Right lobe of liver (tissue), 6 donors: ENCODE results near the gene ZMAT5. TPM values are rescaled to one million over a fixed set of nuclear protein-coding genes. Genes with fewer than 3 reads are reported as not detected.

Experiments
- ATAC-seq, 4 donors: fragments of 200-7000 bp; cut with Tn5 transposase; one replicate each; pipeline ENCODE4 v1.9.1; 2020; ENCODE audit warnings: mild to moderate bottlenecking in 4 of 4, moderate library complexity in 4 of 4
- DNase-seq, 3 donors: peaks; one replicate each; pipeline ENCODE4 v3.0.0-alpha.2; 2020
- H3K27ac ChIP-seq, 3 donors: fragments of 200-600 bp; one replicate each; pipeline ENCODE4 v1.8.0; 2022
- H3K27me3 ChIP-seq, 2 donors: fragments of 200-600 bp; one replicate each; pipeline ENCODE4 v1.8.0; 2022
- H3K36me3 ChIP-seq, 4 donors: fragments of 200-600 bp; sonication (generic) in 1 of 4; one replicate each; pipeline versions ENCODE4 v1.5.1 to v1.8.0; 2017 to 2022; ENCODE audit warnings: control low read depth in 1 of 4
- H3K4me1 ChIP-seq, 4 donors: fragments of 200-600 bp; sonication (generic) in 1 of 4; one replicate each; pipeline versions ENCODE4 v1.5.1 to v1.8.0; 2017 to 2022; ENCODE audit warnings: control low read depth in 1 of 4
- H3K4me3 ChIP-seq, 3 donors: fragments of 200-600 bp; one replicate each; pipeline ENCODE4 v1.8.0; 2022
- H3K9me3 ChIP-seq, 4 donors: fragments of 200-600 bp; sonication (generic) in 1 of 4; one replicate each; pipeline versions ENCODE4 v1.5.1 to v1.8.0; 2017 to 2022; ENCODE audit warnings: control low read depth in 1 of 4
- POLR2A ChIP-seq: fragments of 450-650 bp; IDR thresholded peaks from one replicate; pipeline ENCODE4 v1.6.1; 2017; ENCODE audit warnings: antibody characterized with exemption, mild to moderate bottlenecking
- WGBS: methylation state at CpG from one replicate; pipeline ENCODE4 v1.1.6; 2018; ENCODE audit warnings: low coverage, low lambda C conversion rate; ENCODE audit not compliant: insufficient coverage; ENCODE audit errors: missing lambda C conversion rate; 5-methylcytosine and 5-hydroxymethylcytosine counted together
- intact Hi-C, 2 donors: fragments of 100-400 bp; cut with DNase I; formaldehyde crosslinking; loops; one replicate each; pipeline versions ENCODE4 v1.11.2 to v1.14.1; 2022
- total RNA-seq, 6 experiments: library from RNA; depleted of rRNA in 2 of 6; stranded (reverse); fragments of >200 nt in 2 of 6; fragmentation: NEBNext Ultra II Directional in 3 of 6; extraction: Animal tissue kit (Norgen Biotek cat#: 25700) in 3 of 6; gene quantifications; one replicate each; pipeline versions ENCODE4 v1.1.0 to v1.2.4, GENCODE V29; 2016 to 2023
- TF ChIP-seq, protein P1 (sequence below), 4 donors: fragments of 200-600 bp in 3 of 4; fragments of 450-650 bp in 1 of 4; IDR thresholded peaks; one replicate each; pipeline versions ENCODE4 v1.5.1 to v1.8.0; 2016 to 2022; ENCODE audit warnings: antibody characterized with exemption in 4 of 4, mild to moderate bottlenecking in 2 of 4
- donor health status: DM: no; HTN: yes; CAD: no.
- donor health status: DM: no; HTN: no; CAD: no.
- donor health status: DM: no; HTN: no; CAD: no.
- donor health status: DM: no; HTN: yes; CAD: no.
- donor health status: DM: no; HTN: yes; CAD: no.

Gene ZMAT5
- total RNA-seq, 6 experiments from 2014 or later, result 8.9 to 20.5 (median 13.7) TPM

DNA sequence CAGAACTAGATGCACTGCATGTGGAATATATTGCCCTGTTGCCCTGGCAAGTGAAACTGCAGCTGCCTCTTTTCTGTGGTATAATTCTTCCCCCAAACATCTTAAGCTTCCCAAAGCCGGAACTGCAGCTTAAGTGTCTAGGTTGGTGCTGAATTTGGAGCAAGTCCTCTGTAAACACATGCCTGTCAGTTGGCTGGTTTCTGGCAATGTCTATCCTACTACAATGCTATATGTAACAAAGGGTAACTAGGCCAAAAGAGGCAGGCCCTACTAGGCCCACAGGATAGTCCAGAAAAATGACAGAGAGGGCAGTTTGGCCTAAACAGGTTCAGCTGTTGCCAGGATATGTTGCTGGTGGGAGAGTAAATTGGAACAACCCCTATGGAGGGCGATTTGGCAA lies 43.4 kb upstream of the ZMAT5 start:
- no peaks in the 10 kb centered on the region for H3K9me3 ChIP-seq
- ATAC-seq, result peak in 2 of 4 donors; percentile 7 to 11
- TF ChIP-seq, protein P1, sequence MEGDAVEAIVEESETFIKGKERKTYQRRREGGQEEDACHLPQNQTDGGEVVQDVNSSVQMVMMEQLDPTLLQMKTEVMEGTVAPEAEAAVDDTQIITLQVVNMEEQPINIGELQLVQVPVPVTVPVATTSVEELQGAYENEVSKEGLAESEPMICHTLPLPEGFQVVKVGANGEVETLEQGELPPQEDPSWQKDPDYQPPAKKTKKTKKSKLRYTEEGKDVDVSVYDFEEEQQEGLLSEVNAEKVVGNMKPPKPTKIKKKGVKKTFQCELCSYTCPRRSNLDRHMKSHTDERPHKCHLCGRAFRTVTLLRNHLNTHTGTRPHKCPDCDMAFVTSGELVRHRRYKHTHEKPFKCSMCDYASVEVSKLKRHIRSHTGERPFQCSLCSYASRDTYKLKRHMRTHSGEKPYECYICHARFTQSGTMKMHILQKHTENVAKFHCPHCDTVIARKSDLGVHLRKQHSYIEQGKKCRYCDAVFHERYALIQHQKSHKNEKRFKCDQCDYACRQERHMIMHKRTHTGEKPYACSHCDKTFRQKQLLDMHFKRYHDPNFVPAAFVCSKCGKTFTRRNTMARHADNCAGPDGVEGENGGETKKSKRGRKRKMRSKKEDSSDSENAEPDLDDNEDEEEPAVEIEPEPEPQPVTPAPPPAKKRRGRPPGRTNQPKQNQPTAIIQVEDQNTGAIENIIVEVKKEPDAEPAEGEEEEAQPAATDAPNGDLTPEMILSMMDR (IDR thresholded peaks at IDR 0.05), result no peak
- TF ChIP-seq POLR2A, result no peak
- H3K27ac ChIP-seq, result peak overlapping the region in 1 of 3 donors; percentile 16
- intact Hi-C loops, result no loop called here
- DNase-seq, result no peak
- no peaks in the 10 kb centered on the region for H3K27me3 ChIP-seq
- H3K36me3 ChIP-seq, result peaks cover 0 to 36% (median 20%) of the 10 kb centered on the region in 4 donors
- no peak overlapping the region for H3K4me3 ChIP-seq
- H3K4me1 ChIP-seq, result peaks cover 0 to 51% (median 26%) of the 10 kb centered on the region in 4 donors
- 61% methylated on average over 2 of the region's 2 CpGs for WGBS

DNA sequence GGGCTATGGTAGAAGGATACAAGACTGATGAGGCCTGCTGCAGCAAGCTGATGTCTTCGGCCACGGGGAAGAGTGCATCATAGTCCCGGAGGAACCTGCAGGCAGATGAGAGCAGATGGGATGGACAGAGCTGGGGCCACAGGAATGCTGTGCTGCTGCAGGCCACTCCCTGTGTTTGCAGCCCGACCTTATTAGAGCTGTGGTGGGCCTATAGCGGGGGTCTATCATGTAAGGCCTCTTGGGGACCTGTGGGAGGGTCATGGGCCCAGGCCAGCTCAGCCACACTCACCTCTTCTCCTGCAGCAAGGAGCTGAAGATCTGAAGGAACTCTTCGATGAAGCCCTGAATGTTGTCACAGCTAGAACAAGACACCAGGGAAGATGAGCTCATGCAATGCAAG lies 39.4 kb upstream of the ZMAT5 start:
- intact Hi-C loops, result no loop called here
- Histone ChIP-seq H3K27me3 (no peaks in the 10 kb centered on the region), H3K36me3 (peaks cover 0 to 67% (median 32%) of the 10 kb centered on the region in 4 donors), H3K27ac (no peak overlapping the region), H3K9me3 (no peaks in the 10 kb centered on the region), H3K4me1 (peaks cover 0 to 15% (median 7%) of the 10 kb centered on the region in 4 donors), H3K4me3 (no peak overlapping the region)
- ATAC-seq, result no peak
- 85% methylated on average over 4 of the region's 6 CpGs for WGBS
- DNase-seq, result no peak
- TF ChIP-seq POLR2A, result no peak
- TF ChIP-seq, protein P1 (IDR thresholded peaks at IDR 0.05), result no peak

DNA sequence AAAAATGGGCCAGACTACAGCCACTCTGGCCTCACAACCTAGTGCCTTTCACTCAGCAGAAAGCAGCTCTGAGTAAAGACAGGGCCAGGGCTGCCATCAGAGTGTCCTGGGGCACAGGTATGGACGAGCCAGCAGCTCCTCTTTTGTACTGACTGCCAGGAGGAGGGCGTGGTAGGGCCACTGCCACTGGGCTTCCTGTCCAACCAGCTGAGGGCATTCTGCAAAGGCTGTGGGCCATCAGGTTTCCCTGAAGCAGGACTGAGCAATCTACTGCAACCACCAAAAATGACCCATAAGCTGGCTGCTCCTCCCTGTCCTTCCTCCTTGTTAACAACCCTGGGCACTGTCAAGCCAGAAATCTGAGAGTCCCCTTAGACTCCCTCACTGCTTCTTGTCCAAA lies 38.2 kb upstream of the ZMAT5 start:
- Histone ChIP-seq H3K27ac (no peak overlapping the region), H3K4me3 (no peak overlapping the region), H3K27me3 (no peaks in the 10 kb centered on the region), H3K9me3 (no peaks in the 10 kb centered on the region), H3K36me3 (peaks cover 0 to 79% (median 32%) of the 10 kb centered on the region in 4 donors), H3K4me1 (peaks cover 0 to 8% (median 4%) of the 10 kb centered on the region in 4 donors)
- intact Hi-C loops, result no loop called here
- no CpG with 5 or more reads among the region's 2 CpGs for WGBS
- no peak for DNase-seq
- TF ChIP-seq POLR2A, result no peak
- TF ChIP-seq, protein P1 (IDR thresholded peaks at IDR 0.05), result no peak
- no peak for ATAC-seq

DNA sequence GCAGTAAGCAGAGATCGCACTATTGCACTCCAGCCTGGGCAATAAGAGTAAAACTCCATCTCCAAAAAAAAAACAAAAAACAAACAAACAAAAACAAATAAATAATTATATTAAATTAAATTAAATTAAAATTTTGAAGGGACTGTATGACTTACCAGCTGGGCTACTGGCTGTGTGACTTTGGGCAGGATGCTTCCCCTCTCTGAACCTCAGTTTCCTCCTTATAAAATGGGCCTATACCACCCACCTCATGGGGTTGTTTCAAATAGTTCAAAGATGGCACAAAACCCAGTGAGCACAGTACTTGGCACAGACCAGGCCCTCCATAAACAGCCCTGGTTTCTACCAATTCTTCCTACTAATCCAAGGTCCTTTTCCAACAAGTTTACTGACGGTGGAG lies 36.4 kb upstream of the ZMAT5 start:
- Histone ChIP-seq H3K27me3 (no peaks in the 10 kb centered on the region), H3K36me3 (peaks cover 0 to 77% (median 31%) of the 10 kb centered on the region in 4 donors), H3K9me3 (no peaks in the 10 kb centered on the region), H3K4me3 (no peak overlapping the region), H3K4me1 (peaks cover 0 to 23% (median 10%) of the 10 kb centered on the region in 4 donors), H3K27ac (no peak overlapping the region)
- DNase-seq (no peak), ATAC-seq (no peak)
- no peak for TF ChIP-seq POLR2A
- TF ChIP-seq, protein P1 (IDR thresholded peaks at IDR 0.05), result no peak
- intact Hi-C loops, result no loop called here
- WGBS, result 97% methylated on average over 2 of the region's 2 CpGs

DNA sequence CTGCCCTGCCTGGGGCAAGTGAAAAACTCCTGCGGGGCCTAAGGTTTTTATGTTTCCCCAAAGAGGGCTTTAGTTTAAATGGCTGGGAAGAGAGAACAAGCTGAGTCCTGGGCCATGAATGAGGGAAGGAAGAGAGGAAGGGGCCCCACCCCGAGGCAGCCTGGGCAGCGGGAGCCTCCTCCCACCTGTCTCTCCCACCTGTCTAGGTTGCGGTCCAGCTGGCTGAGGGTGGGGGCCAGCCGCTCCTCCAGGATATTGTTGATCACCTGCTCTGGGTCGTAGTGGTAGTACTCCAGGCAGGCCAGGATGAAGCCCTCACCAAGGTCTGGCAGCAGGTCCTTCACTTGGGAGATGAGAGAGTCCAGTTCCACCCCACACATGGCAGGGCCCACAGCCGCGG lies 35.0 kb upstream of the ZMAT5 start:
- no peaks in the 10 kb centered on the region for H3K27me3 ChIP-seq
- H3K9me3 ChIP-seq, result no peaks in the 10 kb centered on the region
- H3K4me1 ChIP-seq, result peaks cover 0 to 37% (median 13%) of the 10 kb centered on the region in 4 donors
- 90% methylated on average over 2 of the region's 8 CpGs for WGBS
- H3K4me3 ChIP-seq, result no peak overlapping the region
- DNase-seq (no peak), ATAC-seq (no peak)
- peaks cover 0 to 64% (median 21%) of the 10 kb centered on the region in 4 donors for H3K36me3 ChIP-seq
- TF ChIP-seq POLR2A, result no peak
- TF ChIP-seq, protein P1 (IDR thresholded peaks at IDR 0.05), result no peak
- no peak overlapping the region for H3K27ac ChIP-seq
- intact Hi-C loops, result no loop called here
